ENCODE results near the gene STK10.

- TF ChIP-seq EZH2phosphoT487 (IDR thresholded peaks at IDR 0.05; ENCODE audit: borderline replicate concordance, low read length) (no peak), CTCF (IDR thresholded peaks at IDR 0.05; ENCODE audit: low read depth, low read length, poor library complexity, severe bottlenecking) (no peak)
These were observed 5.7 kb downstream of the STK10 start for GRCh38 chr5:172182291-172182690.

All from DOHH2 (cell line).